Heart left ventricle (tissue), 16 donors: ENCODE data around the gene CFAP299. TPM values are rescaled to one million over a fixed set of nuclear protein-coding genes. Genes with fewer than 3 reads are reported as not detected.

ENCODE experiments used
- ATAC-seq, 4 donors: fragments of 200-7000 bp; cut with Tn5 transposase; one replicate each; pipeline ENCODE4 v1.9.1; 2020 to 2022; ENCODE audit warnings: moderate library complexity in 4 of 4, mild to moderate bottlenecking in 3 of 4, moderate number of reproducible peaks in 1 of 4
- DNase-seq, 5 donors: peaks; one replicate each; pipeline ENCODE4 v3.0.0-alpha.2; 2020
- H3K27ac ChIP-seq, 12 donors: fragments of 200-600 bp; sonication (generic) in 4 of 12; one replicate each; pipeline versions ENCODE4 v1.5.0 to v1.8.0; 2016 to 2022; ENCODE audit warnings: mild to moderate bottlenecking in 2 of 12
- H3K27me3 ChIP-seq, 9 donors: fragments of 200-600 bp; sonication (generic) in 2 of 9; one replicate each; pipeline versions ENCODE4 v1.5.1 to v1.8.0; 2016 to 2022; ENCODE audit warnings: mild to moderate bottlenecking in 3 of 9
- H3K36me3 ChIP-seq, 9 donors: fragments of 200-600 bp; sonication (generic) in 2 of 9; one replicate each; pipeline versions ENCODE4 v1.5.0 to v1.8.0; 2018 to 2022; ENCODE audit warnings: mild to moderate bottlenecking in 2 of 9
- H3K4me1 ChIP-seq, 12 donors: fragments of 200-600 bp; sonication (generic) in 4 of 12; one replicate each; pipeline versions ENCODE4 v1.5.0 to v1.8.0; 2016 to 2022; ENCODE audit warnings: mild to moderate bottlenecking in 3 of 12
- H3K4me3 ChIP-seq, 12 donors: fragments of 200-600 bp; sonication (generic) in 4 of 12; one replicate each; pipeline versions ENCODE4 v1.5.0 to v1.8.0; 2017 to 2022; ENCODE audit warnings: mild to moderate bottlenecking in 9 of 12, moderate library complexity in 4 of 12
- H3K9me3 ChIP-seq, 12 donors: fragments of 200-600 bp; sonication (generic) in 4 of 12; one replicate each; pipeline versions ENCODE4 v1.5.0 to v1.8.0; 2016 to 2022; ENCODE audit warnings: mild to moderate bottlenecking in 1 of 12
- CTCF ChIP-seq, 12 donors: fragments of 200-600 bp; sonication (generic) in 4 of 12; IDR thresholded peaks; one replicate each; pipeline versions ENCODE4 v1.5.0 to v1.8.0; 2018 to 2022; ENCODE audit warnings: antibody characterized with exemption in 12 of 12, mild to moderate bottlenecking in 5 of 12
- POLR2A ChIP-seq, 2 donors: fragments of 450-650 bp; IDR thresholded peaks; one replicate each; pipeline ENCODE4 v1.6.1; 2017; ENCODE audit warnings: antibody characterized with exemption in 2 of 2, mild to moderate bottlenecking in 2 of 2, moderate library complexity in 2 of 2
- WGBS, 4 donors: extraction: QIAGEN DNeasy Blood & Tissue Kit in 2 of 4; methylation state at CpG; one replicate each; pipeline versions ENCODE4 v1.1.5 to v1.1.7; 2013 to 2018; 5-methylcytosine and 5-hydroxymethylcytosine counted together
- intact Hi-C, 10 donors: fragments of 100-400 bp; cut with DNase I; formaldehyde crosslinking; loops; one replicate each; pipeline versions ENCODE4 v1.11.1 to v1.14.2; 2022
- polyA plus RNA-seq, 2 donors: library from polyadenylated mRNA; stranded (reverse); fragments of 200-250 nt; gene quantifications; one replicate each; pipeline ENCODE4 v1.2.3, GENCODE V29; 2013
- total RNA-seq, 9 donors: library from RNA; depleted of rRNA in 2 of 9; stranded (reverse); fragments of >200 nt in 2 of 9; fragmentation: NEBNext Ultra II Directional in 3 of 9; extraction: Animal tissue kit (Norgen Biotek cat#: 25700) in 3 of 9; gene quantifications; one replicate each; pipeline versions ENCODE4 v1.1.0 to v1.2.4, GENCODE V29; 2016 to 2023
- donor health status: ischemic (EF 13 %, LVEDD 7.1; RV severe dilation, severe dysfunction).
- donor health status: healthy with polysubstance abuse.
- donor health status: DM: no; HTN: yes; CAD: no.
- donor health status: DM: no; HTN: no; CAD: no.
- donor health status: ischemic (EF 25% LVEDD 6.9; RV normal size, moderate dysfunction).
- donor health status: ischemic (EF 25% LVEDD 5.7; RV mildly dilated, moderate dysfunction).
- donor health status: healthy.
- donor health status: DM: yes; HTN: yes; CAD: no.
- donor health status: ischemic (EF 35%, LVEDD 5.7; RV mildly dilated, moderate dysfunction).
- donor health status: nonischemic (EF 11% LVEDD 7.7; RV severe dilation, severe dysfunction).
- donor health status: DM: yes; HTN: yes; CAD: no.
- donor health status: PGD.
- donor health status: ischemic (EF 29% LVEDD 5.4; RV normal size, mild dysfunction).
- donor health status: nonischemic (EF 23%, LVEDD 6.1; RV moderate dilation, normal function).

Gene CFAP299
- total and polyA plus RNA-seq, 11 donors, result 0.25 TPM; not detected in 10

GRCh38 chr4:80507507-80507906 is 172.0 kb downstream of the CFAP299 start:
- WGBS, 4 donors, result 24 to 44% (median 33%) methylated on average over 1 of the region's 1 CpG
- H3K36me3 ChIP-seq, result no peaks in the 10 kb centered on the region
- no peak for DNase-seq
- H3K27ac ChIP-seq, result no peak overlapping the region
- no peak overlapping the region for H3K4me3 ChIP-seq
- intact Hi-C loops, result no loop called here
- no peak for TF ChIP-seq POLR2A (IDR thresholded peaks at IDR 0.05)
- ATAC-seq, result no peak
- H3K27me3 ChIP-seq, result peaks cover 0 to 3% (median 0%) of the 10 kb centered on the region in 9 donors
- no peaks in the 10 kb centered on the region for H3K4me1 ChIP-seq
- H3K9me3 ChIP-seq, result no peaks in the 10 kb centered on the region

GRCh38 chr4:80515496-80515895 is 180.0 kb downstream of the CFAP299 start:
- DNase-seq (no peak), ATAC-seq (no peak)
- H3K9me3 ChIP-seq, result no peaks in the 10 kb centered on the region
- 64 to 75% (median 71%) methylated on average over 1 of the region's 1 CpG for WGBS, 4 donors
- H3K27ac ChIP-seq, result no peak overlapping the region
- H3K4me1 ChIP-seq, result no peaks in the 10 kb centered on the region
- H3K36me3 ChIP-seq, result no peaks in the 10 kb centered on the region
- TF ChIP-seq CTCF (IDR thresholded peaks at IDR 0.05), result no peak
- no peak for TF ChIP-seq POLR2A (IDR thresholded peaks at IDR 0.05)
- no peaks in the 10 kb centered on the region for H3K27me3 ChIP-seq
- intact Hi-C loops, result no loop called here
- H3K4me3 ChIP-seq, result no peak overlapping the region

- Histone ChIP-seq H3K36me3 (no peaks in the 10 kb centered on the region), H3K4me1 (no peaks in the 10 kb centered on the region), H3K9me3 (no peaks in the 10 kb centered on the region), H3K27ac (no peak overlapping the region), H3K27me3 (no peaks in the 10 kb centered on the region), H3K4me3 (no peak overlapping the region)
- TF ChIP-seq CTCF (IDR thresholded peaks at IDR 0.05) (no peak), POLR2A (IDR thresholded peaks at IDR 0.05) (no peak)
- ATAC-seq (no peak), DNase-seq (no peak)
- intact Hi-C loops, result no loop called here
- WGBS, 4 donors, result 78 to 95% (median 91%) methylated on average over 1 of the region's 1 CpG
Measured at GRCh38 chr4:80521438-80521837, 185.9 kb downstream of the CFAP299 start.

- DNase-seq (no peak), ATAC-seq (no peak)
- 78 to 84% (median 79%) methylated on average over 2 of the region's 2 CpGs for whole genome bisulfite sequencing, 4 donors
- Histone ChIP-seq H3K9me3 (no peaks in the 10 kb centered on the region), H3K36me3 (no peaks in the 10 kb centered on the region), H3K27ac (no peak overlapping the region), H3K4me3 (no peak overlapping the region), H3K27me3 (no peaks in the 10 kb centered on the region), H3K4me1 (no peaks in the 10 kb centered on the region)
- TF ChIP-seq POLR2A (IDR thresholded peaks at IDR 0.05) (no peak), CTCF (IDR thresholded peaks at IDR 0.05) (no peak)
- intact Hi-C loops, result no loop called here
Measured at GRCh38 chr4:80526697-80527096, 191.2 kb downstream of the CFAP299 start.

- no peaks in the 10 kb centered on the region for H3K27me3 ChIP-seq
- H3K4me1 ChIP-seq, result no peaks in the 10 kb centered on the region
- no peaks in the 10 kb centered on the region for H3K9me3 ChIP-seq
- TF ChIP-seq POLR2A (IDR thresholded peaks at IDR 0.05) (no peak), CTCF (IDR thresholded peaks at IDR 0.05) (no peak)
- DNase-seq (no peak), ATAC-seq (no peak)
- H3K4me3 ChIP-seq, result no peak overlapping the region
- no peaks in the 10 kb centered on the region for H3K36me3 ChIP-seq
- intact Hi-C loops, result no loop called here
- no peak overlapping the region for H3K27ac ChIP-seq
Measured at GRCh38 chr4:80529026-80529425, 193.5 kb downstream of the CFAP299 start.
